ENCODE results near the gene TMEM203.

TMEM203 gene

GRCh38 chr9:137230705-137231371 lies 25.4 kb upstream of the TMEM203 start, which contains the start of gene SLC34A3:
Gene SLC34A3, plus strand, starts transcription at chr9:137230901. Its CDS starts 802 bp downstream, at chr9:137231703.
- DNase-seq (ENCODE audit: low read depth, low spot score), result no peak

DNA sequence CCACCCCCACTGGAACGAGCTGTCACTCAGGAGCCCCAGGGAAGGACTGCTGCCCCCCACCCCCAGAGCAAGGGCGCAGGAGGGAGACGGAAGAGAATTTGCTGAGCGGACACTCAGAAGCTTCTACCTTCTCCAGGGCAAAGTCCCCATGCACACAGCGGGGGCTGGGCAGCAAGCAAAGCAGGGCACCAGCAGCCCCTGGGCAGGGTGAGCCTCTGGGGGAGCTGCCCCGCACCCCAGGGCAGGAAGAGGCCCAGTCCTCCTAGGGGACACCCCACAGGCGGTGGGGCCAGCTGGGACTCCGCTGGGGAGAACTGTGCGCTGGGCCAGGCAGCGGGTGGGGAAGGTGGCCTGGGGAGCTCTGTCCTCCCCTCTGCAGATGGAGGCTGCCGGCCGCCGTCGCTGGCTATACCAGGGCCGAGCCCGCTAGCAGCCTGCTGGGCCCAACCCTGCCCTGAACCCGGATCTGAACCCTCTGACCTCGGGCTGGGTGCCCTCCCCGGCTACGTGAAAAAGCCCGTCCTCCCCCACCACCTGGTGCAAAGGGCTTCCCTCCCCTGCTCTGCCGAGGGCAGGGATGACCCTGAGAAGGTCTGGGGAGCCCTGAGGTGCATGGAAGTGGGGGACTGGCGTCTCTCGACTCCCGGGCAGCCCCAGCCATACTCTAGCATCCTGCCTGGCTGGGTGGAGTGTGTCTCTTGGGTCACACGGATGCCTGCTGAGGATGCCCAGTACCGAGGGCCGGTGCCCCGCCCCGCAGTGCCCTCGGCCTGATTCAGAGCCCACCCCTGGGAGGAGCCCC lies 24.7 kb upstream of the TMEM203 start:
- no peak for DNase-seq (ENCODE audit: low read depth, low spot score)

DNA sequence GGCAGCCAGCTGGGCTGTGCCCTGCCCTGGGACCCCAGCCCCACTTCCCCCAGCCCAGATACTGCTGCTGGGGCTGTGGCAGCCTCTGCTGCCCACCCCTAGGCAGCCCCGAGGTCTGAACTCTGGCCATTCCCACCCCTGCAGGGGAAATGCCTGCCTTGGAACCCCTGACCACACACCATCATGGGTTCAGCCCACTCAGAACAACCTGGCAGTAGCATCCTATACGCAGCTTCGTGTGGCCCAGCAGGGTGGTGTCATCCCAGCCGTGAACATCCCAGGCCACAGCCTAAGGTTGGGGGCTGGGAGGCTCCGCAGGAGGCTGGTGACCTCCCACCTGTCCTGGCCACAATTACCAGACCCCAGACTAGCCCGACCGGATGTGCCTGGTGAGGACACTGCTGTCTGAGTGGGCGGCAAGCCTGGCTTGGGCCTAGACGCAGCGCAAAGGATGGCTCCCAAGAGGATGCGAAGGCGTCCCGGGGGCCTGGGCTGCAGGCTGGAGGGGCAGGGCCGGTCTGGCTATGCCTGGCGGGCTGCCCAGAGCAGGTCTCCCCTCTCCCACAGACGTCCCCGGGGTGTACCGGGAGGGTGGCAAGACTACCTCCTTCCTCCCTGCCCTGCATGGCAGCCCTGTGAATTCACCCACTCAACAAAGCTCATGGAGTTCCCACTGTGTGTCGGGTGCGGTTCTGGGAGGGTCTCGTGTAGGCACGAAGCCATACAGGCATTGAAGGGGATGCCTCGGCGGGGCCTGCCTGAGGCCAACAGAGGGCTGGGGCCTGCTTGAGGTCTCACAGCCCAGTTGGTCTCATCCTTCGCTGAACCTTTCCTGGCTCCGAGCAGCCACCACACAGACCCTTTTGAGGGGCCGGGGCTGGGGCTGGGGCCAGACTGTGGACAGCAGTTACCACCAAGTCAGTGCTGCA lies 23.8 kb upstream of the TMEM203 start:
- DNase-seq (ENCODE audit: low read depth, low spot score), result no peak

- DNase-seq (ENCODE audit: low read depth, low spot score), result no peak
Measured at GRCh38 chr9:137228506-137228967, 23.1 kb upstream of the TMEM203 start.

DNA sequence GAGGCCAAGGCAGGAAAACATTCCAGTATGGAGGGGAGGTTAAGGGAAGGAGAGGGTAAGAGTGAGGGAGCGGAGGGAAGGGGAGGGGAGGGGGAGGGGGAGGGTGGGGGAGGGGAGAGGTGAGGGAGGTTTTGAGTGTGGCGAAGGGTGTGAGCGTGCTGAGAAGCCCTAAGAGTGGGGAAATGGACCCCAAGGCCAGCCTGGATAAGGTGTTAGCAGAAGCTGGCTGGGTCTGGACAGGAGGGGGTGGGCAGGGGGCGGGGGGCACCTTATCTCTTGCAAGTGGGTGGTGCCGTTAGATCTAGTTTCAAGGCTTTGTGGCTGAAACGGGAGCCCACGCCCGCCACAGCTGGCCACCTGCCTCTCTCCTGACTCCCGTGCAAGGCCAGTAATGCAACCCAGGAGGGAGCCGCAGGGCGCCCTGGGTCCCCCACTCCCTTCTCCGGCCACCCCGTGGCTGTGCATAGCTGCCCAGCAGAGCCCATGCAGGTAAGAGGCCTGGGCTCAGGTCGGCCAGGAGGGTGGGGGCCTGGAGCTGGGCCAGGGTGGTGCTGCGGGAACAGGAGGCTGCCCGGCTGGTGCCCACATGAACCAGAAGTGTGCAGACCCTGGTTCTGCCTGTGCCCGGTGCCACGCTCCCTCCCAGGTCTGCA lies 22.5 kb upstream of the TMEM203 start:
- DNase-seq (ENCODE audit: low read depth, low spot score), result no peak

GRCh38 chr9:137227054-137227852 lies 21.8 kb upstream of the TMEM203 start, which contains the start of gene RNF224:
Gene RNF224, plus strand, starts transcription at chr9:137227502. Its CDS starts 834 bp downstream, at chr9:137228336.
- no peak for DNase-seq (ENCODE audit: low read depth, low spot score)

- no peak for DNase-seq (ENCODE audit: low read depth, low spot score)
Measured at GRCh38 chr9:137226338-137227053, 21.0 kb upstream of the TMEM203 start.

DNA sequence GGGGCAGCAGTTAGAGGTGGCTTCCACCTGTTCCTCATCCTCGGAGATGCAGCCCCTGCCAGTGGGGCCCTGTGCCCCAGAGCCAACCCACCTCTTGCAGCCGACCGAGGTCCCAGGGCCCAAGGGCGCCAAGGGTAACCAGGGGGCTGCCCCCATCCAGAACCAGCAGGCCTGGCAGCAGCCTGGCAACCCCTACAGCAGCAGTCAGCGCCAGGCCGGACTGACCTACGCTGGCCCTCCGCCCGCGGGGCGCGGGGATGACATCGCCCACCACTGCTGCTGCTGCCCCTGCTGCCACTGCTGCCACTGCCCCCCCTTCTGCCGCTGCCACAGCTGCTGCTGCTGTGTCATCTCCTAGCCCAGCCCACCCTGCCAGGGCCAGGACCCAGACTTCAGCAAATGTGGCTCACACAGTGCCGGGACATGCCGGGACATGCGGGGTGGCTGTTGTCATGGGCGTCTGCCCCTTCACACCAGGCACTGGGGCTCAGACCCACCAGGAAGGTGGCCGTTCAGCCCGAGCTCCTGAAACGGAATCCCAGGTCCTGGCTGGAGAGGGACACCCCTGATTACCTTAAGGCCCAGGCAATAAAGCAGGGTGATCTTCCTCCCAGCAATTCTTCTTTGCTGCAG lies 20.4 kb upstream of the TMEM203 start:
- DNase-seq (ENCODE audit: low read depth, low spot score), result no peak

DNA sequence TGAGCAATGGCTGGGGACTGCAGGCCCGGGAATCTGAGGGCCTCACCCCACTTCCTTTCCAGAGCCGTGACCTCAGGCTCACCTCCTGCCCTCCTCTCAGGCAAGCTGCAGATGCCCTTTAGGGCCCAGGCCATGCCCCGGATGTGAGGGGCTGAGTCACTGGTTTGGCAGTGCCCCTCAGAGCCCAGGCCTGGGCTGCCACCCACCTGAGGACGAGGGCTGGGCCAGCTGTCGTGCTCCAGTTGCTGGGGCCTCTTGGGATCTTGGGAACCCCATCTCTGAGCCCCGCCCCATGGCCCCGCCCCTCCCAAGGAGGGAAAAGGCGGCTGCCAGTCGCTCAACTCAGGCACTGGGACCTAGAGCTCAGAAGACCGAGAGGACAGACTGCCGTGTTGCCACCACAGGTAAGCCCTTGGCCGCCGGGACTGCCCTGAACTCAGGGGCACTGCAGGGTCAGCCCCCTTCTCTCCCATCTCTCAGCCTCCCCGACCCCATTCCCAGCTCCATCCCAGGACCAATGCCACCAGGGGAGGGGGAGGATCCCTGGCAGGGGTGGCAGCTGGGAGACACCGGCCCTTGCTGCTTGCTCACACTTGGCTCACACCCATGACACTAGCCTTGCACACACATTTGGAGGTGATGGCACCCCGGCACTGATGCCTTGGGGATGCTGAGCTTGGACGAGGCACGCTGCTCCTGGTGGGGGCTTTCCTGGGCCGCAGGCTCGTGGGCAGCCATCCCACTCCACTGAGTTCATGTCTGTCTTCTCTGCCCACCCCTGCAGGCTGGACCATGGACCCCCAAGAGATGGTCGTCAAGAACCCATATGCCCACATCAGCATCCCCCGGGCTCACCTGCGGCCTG lies 19.6 kb upstream of the TMEM203 start, which contains the start of gene CYSRT1:
Gene CYSRT1 (plus strand): TSS at position 345 of the 865 bp plus-strand sequence. CDS start 448 bp downstream, at position 793.
- no peak for DNase-seq (ENCODE audit: low read depth, low spot score)

- peak; percentile 91 for DNase-seq (ENCODE audit: low read depth, low spot score)
Measured at GRCh38 chr9:137223078-137223970, 17.9 kb upstream of the TMEM203 start.

DNA sequence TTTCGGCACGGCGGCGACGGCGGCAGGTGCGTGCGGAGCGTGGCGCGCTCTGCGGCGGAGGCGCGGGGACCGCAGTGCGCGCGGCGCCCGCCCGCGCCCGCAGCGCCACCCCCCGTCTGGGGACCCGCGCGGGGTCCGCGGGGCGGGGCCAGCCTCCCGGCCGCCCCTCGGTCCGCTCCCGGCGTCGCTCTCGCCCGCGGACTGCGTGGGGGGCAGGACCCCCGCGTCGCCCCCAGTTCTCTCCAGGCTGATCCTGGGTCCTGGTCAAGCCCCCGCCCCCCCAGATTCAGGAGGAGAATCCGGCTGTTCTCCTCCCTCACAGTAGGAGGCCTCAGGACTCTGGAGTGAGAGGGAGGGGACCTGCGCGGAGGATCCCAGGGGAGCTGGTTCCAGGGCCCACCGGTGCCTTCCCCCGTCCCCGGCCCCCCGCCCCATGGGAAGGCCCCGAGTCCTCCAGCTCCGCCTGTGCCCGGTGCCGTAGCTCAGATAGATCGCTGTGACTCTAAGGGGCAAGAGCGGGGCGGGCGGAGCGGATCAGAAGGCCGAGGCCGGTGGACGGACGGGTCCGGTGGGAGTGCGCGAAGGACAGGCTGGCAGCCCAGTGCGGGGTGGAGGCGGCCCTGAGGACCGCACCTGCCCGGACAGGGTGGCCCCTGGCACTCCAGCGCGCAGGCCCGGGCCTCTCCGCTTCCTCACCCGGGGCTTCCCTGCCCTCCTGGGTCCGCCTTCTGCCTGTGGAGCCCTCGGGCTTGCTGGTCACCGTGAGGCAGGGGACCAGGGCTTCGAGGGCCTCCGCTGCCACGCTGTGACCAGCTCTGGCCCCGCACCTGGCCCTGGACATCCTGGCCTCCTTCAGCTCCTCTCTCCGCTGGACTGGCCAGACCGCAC lies 17.0 kb upstream of the TMEM203 start, which contains the start of gene RNF208:
Gene RNF208 (minus strand): TSS at position 51 of the 888 bp plus-strand sequence. CDS start 1,028 bp downstream, outside the sequence.
- DNase-seq (ENCODE audit: low read depth, low spot score), result no peak

DNA sequence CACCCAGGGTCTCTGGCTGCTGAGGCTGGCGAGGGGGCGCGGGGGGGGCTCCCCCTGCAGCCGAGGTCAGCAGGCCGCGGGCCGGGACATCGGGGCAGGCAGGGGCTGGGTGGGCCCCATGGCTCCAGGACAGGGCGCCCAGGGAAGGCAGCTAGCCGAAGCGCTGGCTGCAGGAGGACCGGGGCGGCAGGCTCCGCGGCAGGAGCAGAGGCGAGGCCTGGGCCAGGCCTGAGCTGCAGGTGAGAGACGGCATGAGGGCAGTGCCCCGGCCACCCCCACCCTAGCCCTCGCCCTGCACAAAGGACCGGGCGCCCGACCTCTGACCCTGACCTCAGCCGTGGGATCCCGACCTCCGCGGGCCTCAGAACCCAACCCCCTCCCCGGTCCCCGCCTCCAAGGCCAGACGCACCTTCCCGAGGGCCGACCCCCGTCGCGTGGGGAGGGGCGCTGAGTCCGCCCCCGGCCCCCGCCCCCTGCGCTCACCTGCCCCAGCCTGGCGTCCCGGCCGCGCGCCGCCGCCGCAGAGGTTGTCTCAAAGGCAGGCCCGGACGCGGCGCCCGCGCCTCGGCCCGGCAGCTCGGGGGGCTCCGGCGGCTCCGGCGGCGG lies 16.2 kb upstream of the TMEM203 start:
- DNase-seq (ENCODE audit: low read depth, low spot score), result no peak

GRCh38 chr9:137221095-137221505 lies 15.7 kb upstream of the TMEM203 start:
- no peak for DNase-seq (ENCODE audit: low read depth, low spot score)

DNA sequence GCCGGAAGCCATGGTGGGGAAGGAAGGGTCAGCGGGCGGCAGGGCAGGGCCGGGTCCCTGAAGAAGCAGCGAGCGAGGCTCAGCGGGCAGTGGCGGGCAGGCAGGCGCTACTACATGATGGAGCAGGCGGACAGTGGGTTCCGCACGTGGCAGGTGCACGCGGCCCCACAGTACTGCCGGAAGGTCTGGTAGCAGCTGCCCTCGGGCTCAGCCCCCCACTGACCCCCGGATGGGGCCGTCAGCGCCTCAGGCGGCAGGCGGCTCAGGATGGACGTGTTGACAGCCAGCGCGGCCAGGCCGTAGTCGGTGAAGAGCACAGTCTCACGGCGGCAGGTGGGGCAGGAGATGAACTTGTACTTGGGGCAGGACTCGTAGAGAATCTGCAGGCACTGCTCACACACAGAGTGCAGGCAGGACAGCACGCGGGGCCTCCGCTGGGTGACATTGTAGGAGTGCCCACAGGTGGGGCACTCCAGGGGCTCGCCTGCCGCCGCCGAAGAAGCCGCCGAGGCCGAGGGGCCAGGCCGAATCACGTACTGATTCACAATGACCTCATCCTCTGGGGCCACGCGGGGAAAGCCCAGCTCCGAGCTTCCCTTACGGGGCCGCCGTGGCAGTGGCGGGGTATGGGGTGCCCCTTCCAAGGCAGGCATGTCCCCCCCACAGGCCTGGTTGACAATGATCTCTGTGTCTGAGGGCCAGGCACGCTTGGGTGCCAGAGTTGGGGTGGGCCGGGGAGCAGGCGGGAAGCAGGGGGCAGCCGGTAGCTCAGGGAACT lies 15.1 kb upstream of the TMEM203 start:
- no peak for DNase-seq (ENCODE audit: low read depth, low spot score)

Measured in brain pericyte (primary cell).